B cell (primary cell): Measurements from ENCODE around the gene LRRC74B.

Source experiments
- CTCF ChIP-seq: fragments of 200-600 bp; IDR thresholded peaks from one replicate; pipeline ENCODE4 v1.8.0; 2022; ENCODE audit warnings: antibody characterized with exemption, mild to moderate bottlenecking
- EZH2 ChIP-seq: IDR thresholded peaks from 2 replicates; pipeline ENCODE4 v1.6.1; 2012; ENCODE audit warnings: borderline replicate concordance, low read depth, mild to moderate bottlenecking, moderate library complexity, low read length; ENCODE audit not compliant: insufficient read depth, poor library complexity, severe bottlenecking

DNA sequence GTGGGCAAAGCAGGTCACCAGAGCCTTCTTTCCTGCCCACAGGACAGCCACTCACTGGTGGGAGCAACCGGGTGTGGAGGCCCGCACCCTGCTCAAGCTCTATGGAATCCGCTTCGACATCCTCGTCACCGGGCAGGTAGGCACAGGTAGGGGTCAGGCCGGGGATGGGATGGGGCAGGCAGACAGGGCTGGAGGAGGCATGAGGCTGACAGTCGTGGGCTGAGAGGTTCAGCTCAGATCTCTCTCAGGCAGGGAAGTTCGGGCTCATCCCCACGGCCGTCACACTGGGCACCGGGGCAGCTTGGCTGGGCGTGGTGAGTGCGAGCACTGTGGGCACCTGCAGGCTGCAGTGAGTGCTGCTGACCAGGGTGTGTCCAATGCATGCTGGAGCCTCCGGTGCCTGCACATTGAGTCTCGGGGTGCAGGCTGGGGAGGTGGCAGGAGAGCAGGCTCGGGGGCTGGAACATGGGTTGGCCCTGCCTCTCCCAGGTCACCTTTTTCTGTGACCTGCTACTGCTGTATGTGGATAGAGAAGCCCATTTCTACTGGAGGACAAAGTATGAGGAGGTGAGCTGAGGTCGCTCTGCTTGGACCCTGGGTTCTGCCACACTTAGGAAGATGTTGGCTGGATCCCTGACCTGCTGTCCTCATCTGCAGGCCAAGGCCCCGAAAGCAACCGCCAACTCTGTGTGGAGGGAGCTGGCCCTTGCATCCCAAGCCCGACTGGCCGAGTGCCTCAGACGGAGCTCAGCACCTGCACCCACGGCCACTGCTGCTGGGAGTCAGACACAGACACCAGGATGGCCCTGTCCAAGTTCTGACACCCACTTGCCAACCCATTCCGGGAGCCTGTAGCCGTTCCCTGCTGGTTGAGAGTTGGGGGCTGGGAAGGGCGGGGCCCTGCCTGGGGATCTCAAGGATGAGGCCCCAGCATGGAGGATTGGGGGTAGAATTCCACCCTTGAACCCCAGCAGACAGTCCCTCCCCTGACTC lies 19.7 kb upstream of the LRRC74B start:
- TF ChIP-seq CTCF: no peak
- no peak for TF ChIP-seq EZH2
